Chondrocyte (in vitro differentiated cells): ENCODE data around the gene VWA1. TPM values are rescaled to one million over a fixed set of nuclear protein-coding genes. Genes with fewer than 3 reads are reported as not detected.
"Not testable (repeated sequence)": the region's sequence is repeated elsewhere in the genome, so short reads cannot be mapped to it uniquely, and the experiment has no call there.

Experiments used
- DNase-seq: peaks from one replicate; pipeline ENCODE4 v3.0.0; 2021; ENCODE audit warnings: mixed read lengths, low spot score
- H3K27ac Mint-ChIP-seq: one replicate; pipeline ENCODE4 v1.8.0; 2021; ENCODE audit warnings: mild to moderate bottlenecking, moderate library complexity, mixed read lengths; ENCODE audit not compliant: unreplicated experiment
- H3K27me3 Mint-ChIP-seq: 2 replicates; pipeline ENCODE4 v1.8.0; 2021; ENCODE audit warnings: low read depth, mixed read lengths
- H3K36me3 Mint-ChIP-seq: 2 replicates; pipeline ENCODE4 v1.8.0; 2021; ENCODE audit warnings: low read depth, mixed read lengths
- H3K4me1 Mint-ChIP-seq: 2 replicates; pipeline ENCODE4 v1.8.0; 2021; ENCODE audit warnings: low read depth, mild to moderate bottlenecking, mixed read lengths
- H3K4me3 Mint-ChIP-seq: one replicate; pipeline ENCODE4 v1.8.0; 2021; ENCODE audit warnings: mild to moderate bottlenecking, moderate library complexity, mixed read lengths; ENCODE audit not compliant: unreplicated experiment
- H3K9me3 Mint-ChIP-seq: 2 replicates; pipeline ENCODE4 v1.8.0; 2021; ENCODE audit warnings: low read depth, mixed read lengths
- CTCF ChIP-seq: fragments of 200-600 bp; sonication (generic); IDR thresholded peaks from 2 replicates; pipeline ENCODE4 v1.5.0; 2021; ENCODE audit warnings: antibody characterized with exemption, mild to moderate bottlenecking, moderate library complexity
- total RNA-seq: library from RNA; stranded (reverse); gene quantifications from 3 replicates; pipeline ENCODE4 v1.2.1, GENCODE V29; 2021

The VWA1 gene
- total RNA-seq, 1 donor from 2014 or later = 24.3 TPM

GRCh38 chr1:1406101-1406820 is 29.2 kb upstream of the VWA1 start:
- no peak for DNase-seq

DNA sequence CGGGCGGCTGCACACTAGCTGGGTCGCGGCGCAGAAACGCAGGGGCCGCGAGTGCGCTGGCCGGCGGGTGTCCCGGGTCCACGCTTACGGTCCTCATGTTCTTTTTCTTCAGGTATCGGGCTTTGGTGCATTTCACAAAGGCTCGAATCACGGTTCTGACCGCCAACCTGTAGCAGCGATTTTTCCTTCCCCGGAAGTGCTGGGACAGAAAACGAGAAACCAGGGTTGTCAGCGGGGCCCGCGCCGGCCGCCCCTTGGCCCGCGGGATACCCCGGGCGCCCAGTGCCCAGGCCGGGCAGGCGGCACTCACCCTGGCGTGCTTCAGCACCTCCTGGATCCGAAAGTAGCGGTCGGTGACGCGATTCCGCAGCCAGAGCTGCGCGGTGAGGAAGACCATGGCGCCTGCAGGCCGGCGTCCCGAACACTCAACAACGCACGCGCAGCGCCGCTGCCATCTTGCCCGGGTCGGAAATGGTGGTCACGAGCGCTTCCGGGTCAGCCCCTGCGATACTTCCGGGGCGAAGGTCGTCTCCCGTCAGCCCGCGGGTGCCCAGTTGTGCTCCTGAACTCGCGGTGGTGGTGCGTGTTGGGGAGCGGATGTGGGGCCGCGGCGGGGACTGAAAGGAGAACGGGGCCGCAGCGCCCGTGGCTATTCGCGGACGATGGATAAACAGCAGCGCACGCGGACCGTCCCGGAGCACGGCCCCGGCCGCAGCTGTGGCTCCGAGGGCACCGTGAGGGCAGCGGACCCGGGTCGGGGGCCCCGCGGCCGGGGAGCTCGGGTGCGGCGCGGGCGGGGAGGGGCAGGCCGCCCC is 28.5 kb upstream of the VWA1 start, which contains the start of gene MRPL20:
TSS of gene MRPL20 (minus strand) at position 473 of the 815 bp plus-strand sequence. CDS start at position 397, 76 bp downstream.
- no peak for TF ChIP-seq CTCF
- peak; percentile 96 for DNase-seq
- Mint-ChIP-seq H3K4me1 (peaks cover 35% of the 10 kb centered on the region), H3K36me3 (peaks cover 13% of the 10 kb centered on the region), H3K4me3 (peak within 1 kb of the TSS; percentile 85), H3K27me3 (no peaks in the 10 kb centered on the region), H3K27ac (peak within 1 kb of the TSS; percentile 80), H3K9me3 (peaks cover 4% of the 10 kb centered on the region)

More at GRCh38 chr1:1406101-1406820, 29.2 kb upstream of the VWA1 start:
- no peak for TF ChIP-seq CTCF
- Mint-ChIP-seq H3K4me1 (peaks cover 42% of the 10 kb centered on the region), H3K9me3 (no peaks in the 10 kb centered on the region), H3K27ac (peak overlapping the region; percentile 78), H3K27me3 (no peaks in the 10 kb centered on the region), H3K36me3 (peaks cover 14% of the 10 kb centered on the region), H3K4me3 (peak overlapping the region; percentile 85)

- Mint-ChIP-seq H3K9me3 (peaks cover 11% of the 10 kb centered on the region), H3K27me3 (no peaks in the 10 kb centered on the region), H3K4me1 (peaks cover 30% of the 10 kb centered on the region), H3K36me3 (peaks cover 11% of the 10 kb centered on the region), H3K4me3 (peak overlapping the region; percentile 80), H3K27ac (peak overlapping the region; percentile 66)
- DNase-seq = no peak
- peak; percentile 52 for TF ChIP-seq CTCF
Observed at GRCh38 chr1:1407636-1408318, 27.7 kb upstream of the VWA1 start.

GRCh38 chr1:1410238-1410637 is 25.3 kb upstream of the VWA1 start:
- H3K4me3 Mint-ChIP-seq, H3K27me3 Mint-ChIP-seq, DNase-seq, H3K36me3 Mint-ChIP-seq, H3K27ac Mint-ChIP-seq: not testable (repeated sequence)
- H3K4me1 Mint-ChIP-seq = peaks cover 30% of the 10 kb centered on the region
- peaks cover 11% of the 10 kb centered on the region for H3K9me3 Mint-ChIP-seq

DNA sequence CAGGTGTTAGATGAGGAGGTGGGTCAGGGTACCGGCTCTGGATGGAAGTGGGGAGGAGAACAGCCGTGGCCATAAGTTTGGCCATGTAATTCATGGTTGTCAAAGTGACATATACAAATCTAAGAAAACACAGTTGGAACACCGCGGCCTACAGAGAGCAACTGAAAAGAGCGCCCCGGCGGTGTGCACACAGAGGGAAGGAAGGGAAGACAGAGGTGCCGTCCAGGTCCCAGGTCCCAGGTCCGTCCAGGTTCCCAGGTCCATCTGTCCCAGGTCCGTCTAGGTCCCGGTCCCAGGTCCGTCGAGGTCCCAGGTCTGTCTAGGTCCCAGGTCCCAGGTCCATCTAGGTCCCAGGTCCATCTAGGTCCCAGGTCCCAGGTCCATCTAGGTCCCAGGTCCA is 23.9 kb upstream of the VWA1 start:
- TF ChIP-seq CTCF = no peak
- H3K27ac Mint-ChIP-seq = no peak overlapping the region
- H3K4me3 Mint-ChIP-seq = no peak overlapping the region
- peaks cover 16% of the 10 kb centered on the region for H3K4me1 Mint-ChIP-seq
- DNase-seq = no peak
- H3K9me3 Mint-ChIP-seq = peaks cover 11% of the 10 kb centered on the region
- H3K27me3 Mint-ChIP-seq = no peaks in the 10 kb centered on the region
- no peaks in the 10 kb centered on the region for H3K36me3 Mint-ChIP-seq

DNA sequence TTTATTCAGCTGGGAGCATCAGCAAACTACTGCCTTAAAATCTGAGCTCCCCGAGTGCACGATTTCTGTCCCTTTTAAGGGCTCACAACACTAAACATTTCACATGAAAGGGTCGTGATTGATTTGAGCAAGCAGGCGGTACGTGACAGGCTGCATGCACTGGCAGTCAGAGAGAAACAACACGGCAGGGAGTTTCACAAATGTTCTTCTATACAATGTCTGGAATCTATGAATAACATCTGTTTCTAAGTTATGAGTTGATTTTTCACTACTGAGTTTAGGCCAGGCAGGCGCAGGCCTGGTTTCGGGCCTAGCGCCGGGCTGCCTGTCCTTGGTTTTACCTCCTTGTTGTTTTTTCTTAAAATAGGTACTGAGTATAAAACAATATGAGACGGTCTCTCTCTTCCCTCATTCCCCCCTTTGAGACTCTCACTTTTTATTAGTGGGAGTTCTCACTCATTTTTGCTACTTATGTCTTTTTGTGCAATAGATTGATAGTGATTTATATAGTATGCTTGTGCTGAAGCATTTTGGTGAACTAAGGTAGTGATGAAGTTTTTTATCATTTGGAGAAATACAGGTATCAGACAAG is 23.1 kb upstream of the VWA1 start:
- H3K27ac Mint-ChIP-seq, H3K4me3 Mint-ChIP-seq, H3K36me3 Mint-ChIP-seq, H3K27me3 Mint-ChIP-seq, DNase-seq: not testable (repeated sequence)
- peaks cover 11% of the 10 kb centered on the region for H3K9me3 Mint-ChIP-seq
- peaks cover 15% of the 10 kb centered on the region for H3K4me1 Mint-ChIP-seq
